ENCODE measurements around the gene TNFRSF8. TPM values are rescaled to one million over a fixed set of nuclear protein-coding genes. Genes with fewer than 3 reads are reported as not detected.

TNFRSF8 gene
- total RNA-seq, 1 donor from 2014 or later: 0.31 TPM

GRCh38 chr1:12159816-12160215 lies 96.7 kb downstream of the TNFRSF8 start:
- H3K4me1 Mint-ChIP-seq: peaks cover 13% of the 10 kb centered on the region
- peaks cover 9% of the 10 kb centered on the region for H3K27me3 Mint-ChIP-seq (ENCODE audit: low read depth)
- no peak for TF ChIP-seq CTCF (IDR thresholded peaks at IDR 0.05; ENCODE audit: unreplicated experiment)
- H3K4me3 Mint-ChIP-seq: no peak overlapping the region
- H3K9me3 Mint-ChIP-seq: no peaks in the 10 kb centered on the region
- no peak overlapping the region for H3K27ac Mint-ChIP-seq
- DNase-seq (ENCODE audit: low spot score in 2 of 2, unreplicated experiment in 2 of 2): no peak
- no peaks in the 10 kb centered on the region for H3K36me3 Mint-ChIP-seq

- no peak overlapping the region for H3K4me3 Mint-ChIP-seq
- H3K27ac Mint-ChIP-seq: no peak overlapping the region
- H3K36me3 Mint-ChIP-seq: no peaks in the 10 kb centered on the region
- TF ChIP-seq CTCF (IDR thresholded peaks at IDR 0.05; ENCODE audit: unreplicated experiment): no peak
- no peak for DNase-seq (ENCODE audit: low spot score in 2 of 2, unreplicated experiment in 2 of 2)
- no peaks in the 10 kb centered on the region for H3K9me3 Mint-ChIP-seq
- H3K27me3 Mint-ChIP-seq (ENCODE audit: low read depth): peaks cover 19% of the 10 kb centered on the region
- peaks cover 16% of the 10 kb centered on the region for H3K4me1 Mint-ChIP-seq
Observed at GRCh38 chr1:12161324-12161661, 98.2 kb downstream of the TNFRSF8 start.

GRCh38 chr1:12161662-12162458 lies 98.8 kb downstream of the TNFRSF8 start:
- H3K27ac Mint-ChIP-seq: no peak overlapping the region
- peaks cover 18% of the 10 kb centered on the region for H3K4me1 Mint-ChIP-seq
- peaks cover 23% of the 10 kb centered on the region for H3K27me3 Mint-ChIP-seq (ENCODE audit: low read depth)
- H3K36me3 Mint-ChIP-seq: no peaks in the 10 kb centered on the region
- DNase-seq (ENCODE audit: low spot score in 2 of 2, unreplicated experiment in 2 of 2): no peak
- no peaks in the 10 kb centered on the region for H3K9me3 Mint-ChIP-seq
- no peak overlapping the region for H3K4me3 Mint-ChIP-seq
- TF ChIP-seq CTCF (IDR thresholded peaks at IDR 0.05; ENCODE audit: unreplicated experiment): no peak

DNA sequence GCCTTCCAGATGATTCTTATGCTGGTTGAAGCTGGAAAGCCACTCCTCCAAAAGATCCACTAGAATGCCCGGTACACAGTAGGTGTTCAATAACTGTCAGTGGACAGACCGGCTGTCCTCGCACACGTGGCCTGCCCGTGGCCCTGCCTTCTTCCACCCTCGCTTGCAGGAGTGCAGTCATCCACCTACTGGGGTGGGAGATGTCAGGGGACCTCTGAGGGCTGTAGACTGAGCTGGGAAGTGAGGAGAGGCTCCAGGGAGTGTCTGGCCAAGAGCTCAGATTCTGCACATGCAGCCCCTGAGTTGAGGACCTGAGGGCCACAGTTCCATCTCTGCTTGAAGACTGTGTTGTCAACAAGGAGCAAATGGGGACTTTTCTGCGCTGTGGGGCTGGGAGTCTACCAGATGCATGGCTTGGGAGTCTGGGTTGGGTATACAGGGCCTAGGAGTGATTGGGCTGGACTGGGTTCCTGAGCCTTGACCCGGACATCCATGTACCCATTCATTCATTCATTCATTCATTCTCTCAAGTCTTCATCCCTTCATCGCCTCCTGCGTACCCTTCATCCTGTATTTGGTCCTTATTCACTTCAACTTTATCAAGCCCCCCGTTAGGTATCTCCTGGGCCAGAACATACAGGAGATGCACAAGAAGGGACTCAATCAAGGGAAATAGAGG lies 99.5 kb downstream of the TNFRSF8 start:
- no peak for DNase-seq (ENCODE audit: low spot score in 2 of 2, unreplicated experiment in 2 of 2)
- H3K27me3 Mint-ChIP-seq (ENCODE audit: low read depth): peaks cover 26% of the 10 kb centered on the region

DNA sequence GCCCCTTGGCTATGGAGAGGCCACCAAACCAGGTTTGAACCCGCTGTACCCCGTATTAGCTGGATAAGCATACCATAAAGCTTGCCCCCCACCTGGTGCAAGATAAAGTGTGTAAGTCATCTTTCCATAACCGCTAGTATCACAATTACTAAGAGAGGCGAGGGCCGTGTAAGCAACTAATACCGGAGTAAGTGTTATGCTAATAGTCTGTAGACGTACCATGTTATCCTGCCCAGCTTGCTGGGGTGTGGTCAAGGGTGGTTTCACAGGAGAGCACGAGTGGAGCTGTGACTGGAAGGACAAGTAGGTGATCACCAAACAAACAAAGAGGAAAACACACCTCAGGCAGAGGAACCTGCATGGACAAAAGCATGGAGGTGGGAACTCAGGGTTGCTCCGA lies 100.1 kb downstream of the TNFRSF8 start:
- no peak overlapping the region for H3K4me3 Mint-ChIP-seq

More for the DNA sequence above, 99.5 kb downstream of the TNFRSF8 start:
- no peaks in the 10 kb centered on the region for H3K36me3 Mint-ChIP-seq
- H3K4me1 Mint-ChIP-seq: peaks cover 17% of the 10 kb centered on the region
- H3K4me3 Mint-ChIP-seq: no peak overlapping the region
- H3K27ac Mint-ChIP-seq: no peak overlapping the region
- no peak for TF ChIP-seq CTCF (IDR thresholded peaks at IDR 0.05; ENCODE audit: unreplicated experiment)
- no peaks in the 10 kb centered on the region for H3K9me3 Mint-ChIP-seq

More for the DNA sequence above, 100.1 kb downstream of the TNFRSF8 start:
- peaks cover 15% of the 10 kb centered on the region for H3K4me1 Mint-ChIP-seq
- no peak for DNase-seq (ENCODE audit: low spot score in 2 of 2, unreplicated experiment in 2 of 2)
- H3K27me3 Mint-ChIP-seq (ENCODE audit: low read depth): peaks cover 32% of the 10 kb centered on the region
- no peak overlapping the region for H3K27ac Mint-ChIP-seq
- no peak for TF ChIP-seq CTCF (IDR thresholded peaks at IDR 0.05; ENCODE audit: unreplicated experiment)
- no peaks in the 10 kb centered on the region for H3K9me3 Mint-ChIP-seq
- H3K36me3 Mint-ChIP-seq: no peaks in the 10 kb centered on the region

Measured in mesothelial cell of epicardium (in vitro differentiated cells).